Smooth muscle cell of the brain vasculature (primary cell): ENCODE measurements around the gene DDX41.

Experiments used
- DNase-seq: peaks from one replicate; pipeline ENCODE4 v3.0.0-alpha.2; 2012; ENCODE audit warnings: low read depth, low spot score

The DDX41 gene

DNA sequence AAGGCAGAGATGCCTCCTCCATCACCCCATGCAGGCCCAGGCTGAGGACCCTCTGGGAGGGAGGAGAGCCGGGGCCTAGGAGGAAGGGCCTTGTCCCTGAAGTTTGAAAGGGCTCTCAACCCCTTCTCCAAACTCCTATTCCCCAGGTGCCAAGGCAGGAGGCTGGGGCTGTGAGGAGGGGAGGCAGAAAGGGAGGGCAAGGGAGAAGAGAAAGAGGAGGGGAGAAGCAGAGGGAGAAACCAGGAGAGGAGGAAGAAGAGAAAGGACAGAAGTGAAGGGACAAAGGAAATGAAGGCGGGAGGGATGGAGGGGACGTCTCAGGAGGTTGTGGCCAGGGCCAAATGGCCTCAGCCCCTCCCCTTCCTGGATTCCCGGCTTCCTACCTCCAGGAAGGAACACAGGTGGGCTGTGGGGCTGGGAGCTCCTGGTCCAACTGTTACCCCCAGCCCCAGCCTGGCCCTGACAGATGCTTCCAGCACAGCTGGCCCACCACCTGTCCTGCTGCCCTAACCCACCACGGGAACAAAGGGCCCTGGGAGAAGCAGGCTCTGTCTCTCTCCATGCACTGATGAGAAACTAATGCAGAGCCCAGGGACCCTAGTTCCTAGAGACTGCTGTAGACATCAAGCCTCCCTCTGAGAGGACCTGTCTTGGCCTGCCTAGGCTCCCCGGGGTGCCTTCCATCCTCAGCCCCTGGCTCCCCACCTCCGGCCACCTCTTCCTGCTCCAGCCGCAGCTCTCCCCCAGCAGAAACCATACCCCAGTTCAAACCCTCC lies 46.8 kb downstream of the DDX41 start:
- DNase-seq, result no peak

DNA sequence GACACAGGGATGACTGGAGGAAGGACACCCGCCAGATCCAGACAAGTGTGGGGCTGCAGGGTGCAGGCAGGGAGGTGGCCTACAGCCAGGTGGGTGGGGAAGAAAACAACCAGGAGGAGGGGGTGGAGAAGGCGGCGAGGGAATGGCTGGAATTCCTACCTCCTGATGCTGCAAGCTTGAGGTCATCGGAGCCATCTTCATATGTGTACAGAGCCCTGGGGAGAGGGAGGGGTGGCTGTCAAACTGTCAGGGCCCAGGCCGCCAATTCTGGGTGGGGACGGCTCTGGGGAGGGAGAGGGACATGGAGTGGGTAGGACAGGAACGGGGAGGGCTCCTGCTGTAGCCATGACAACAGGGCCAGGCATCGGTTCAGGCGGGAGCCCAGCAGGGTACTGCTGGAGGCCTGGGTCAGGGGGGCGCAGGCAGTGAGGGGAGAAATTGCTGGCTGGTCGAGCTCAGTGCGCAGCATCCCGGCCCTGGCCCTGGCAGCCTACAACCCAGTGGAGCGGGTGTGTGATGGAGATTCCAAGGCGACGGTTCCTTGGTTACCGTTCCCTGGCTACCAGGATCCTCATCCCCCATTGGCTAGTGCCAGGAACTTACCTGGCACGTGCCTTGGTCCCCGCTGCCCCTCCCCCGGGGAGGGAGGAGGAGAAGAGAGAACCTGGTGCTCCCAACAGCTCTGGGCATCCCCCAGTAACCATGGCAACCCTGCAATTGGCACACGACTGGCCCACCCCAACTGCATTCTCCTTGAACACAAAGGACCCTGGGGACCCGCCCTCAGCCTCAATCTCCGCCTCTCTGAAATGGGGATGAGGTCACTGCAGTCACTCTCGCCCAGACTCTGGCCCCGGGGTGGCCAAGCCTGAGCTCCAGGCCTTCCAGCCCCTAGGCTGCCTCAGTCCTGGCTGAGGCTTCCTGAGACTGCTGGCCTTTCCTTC lies 47.8 kb downstream of the DDX41 start:
- DNase-seq, result no peak

DNA sequence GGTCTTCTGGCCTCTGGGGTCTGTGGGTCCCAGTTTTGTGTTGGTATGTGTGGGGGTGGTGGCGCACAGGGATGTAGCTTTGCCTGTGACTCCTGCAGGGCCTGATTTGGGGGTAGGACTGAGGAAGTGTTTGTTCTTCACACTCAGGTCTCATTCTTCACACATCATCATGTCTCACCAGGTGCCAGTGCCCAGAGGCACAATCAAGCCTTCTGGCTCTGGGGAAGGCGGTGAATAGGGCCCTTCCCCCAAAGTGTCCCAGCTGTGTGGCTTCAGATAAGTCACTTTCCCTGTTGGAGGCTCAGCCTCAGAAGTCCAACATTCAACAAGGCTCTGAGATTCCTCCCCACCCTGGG lies 48.5 kb downstream of the DDX41 start:
- DNase-seq, result no peak

DNA sequence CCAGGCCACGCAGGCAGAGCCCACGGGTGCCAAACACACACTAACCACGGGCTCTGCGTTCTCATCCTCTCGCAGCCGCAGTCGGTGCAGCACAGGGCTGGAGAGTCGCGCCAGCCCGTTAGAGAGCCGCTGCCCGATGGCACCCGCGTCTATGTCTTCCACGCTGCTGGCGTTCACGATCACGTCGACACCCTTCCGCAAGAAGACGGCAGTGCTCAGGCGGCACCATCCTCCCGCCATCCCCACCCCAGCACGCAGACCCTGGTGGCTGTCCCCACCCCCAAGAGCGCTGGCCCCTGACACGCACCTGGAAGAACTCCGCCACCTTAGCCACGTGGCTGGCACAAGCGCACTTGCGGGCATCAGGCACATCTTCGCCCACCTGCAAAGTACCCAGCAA lies 49.3 kb downstream of the DDX41 start:
- no peak for DNase-seq

DNA sequence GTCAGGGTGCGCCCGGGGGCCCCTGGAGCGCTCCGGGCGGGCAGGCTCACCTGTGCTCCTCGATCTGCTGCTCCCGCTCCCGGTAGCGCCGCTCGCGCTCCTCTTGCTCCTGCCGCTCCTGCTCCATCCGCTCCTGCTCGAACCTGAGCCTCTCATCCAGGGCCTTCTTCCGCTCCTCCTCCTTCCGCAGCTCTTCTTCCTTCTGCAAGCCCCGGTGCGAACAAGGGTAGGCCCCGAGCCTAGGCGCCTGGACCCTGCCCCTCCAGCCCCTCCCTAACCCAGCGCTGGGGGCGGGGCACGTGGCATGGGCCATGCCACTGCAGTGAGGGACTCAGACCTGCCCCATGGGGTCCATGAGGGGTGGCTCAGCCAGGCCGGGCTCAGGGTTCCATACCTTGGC lies 49.9 kb downstream of the DDX41 start:
- DNase-seq, result no peak

DNA sequence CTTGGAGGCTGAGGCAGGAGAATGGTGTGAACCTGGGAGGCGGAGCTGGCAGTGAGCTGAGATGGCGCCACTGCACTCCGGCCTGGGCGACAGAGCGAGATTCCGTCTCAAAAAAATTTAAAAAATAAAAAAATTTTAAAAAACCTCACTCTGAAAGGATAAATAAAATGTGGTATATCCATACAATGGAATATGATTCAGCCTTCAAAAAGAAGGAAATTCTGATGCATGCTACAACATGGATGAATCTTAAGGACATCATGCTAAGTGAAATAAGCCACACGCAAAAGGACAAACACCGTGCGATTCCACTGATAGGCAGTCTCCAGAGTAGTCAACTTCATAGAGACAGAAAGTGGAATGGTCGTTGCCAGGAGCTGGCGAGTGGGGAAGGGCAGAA lies 51.7 kb downstream of the DDX41 start:
- no peak for DNase-seq

DNA sequence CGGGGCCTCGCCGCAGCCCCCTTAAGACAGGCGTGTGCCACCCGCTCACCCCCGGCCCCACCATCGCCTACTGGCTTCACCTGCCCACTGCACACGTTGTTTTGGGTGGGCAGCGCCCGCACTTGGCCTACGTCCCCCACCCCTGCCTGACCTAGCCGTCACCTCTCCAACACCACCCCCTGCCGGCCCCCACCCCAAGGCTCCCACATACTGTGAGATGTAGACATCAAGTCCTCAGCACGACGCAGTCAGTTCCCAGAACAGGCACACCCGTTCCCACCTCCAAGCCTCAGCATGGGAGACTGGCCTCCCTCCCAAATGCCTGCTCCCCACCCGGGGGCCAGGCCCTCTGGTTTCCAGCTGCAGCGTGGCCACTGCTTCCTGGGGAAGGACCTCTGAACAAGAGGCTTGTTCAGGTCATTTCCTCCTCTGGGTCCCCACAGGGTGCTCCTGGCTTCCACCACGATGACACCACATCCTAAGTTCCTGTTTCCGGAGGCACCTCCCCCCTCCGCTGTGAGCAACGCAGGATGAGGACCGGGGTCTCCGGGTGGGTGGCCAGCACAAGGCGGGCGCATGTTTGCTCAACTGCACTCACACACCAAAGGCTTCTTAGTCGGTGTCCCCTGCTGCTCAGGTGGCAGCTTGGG lies 54.6 kb downstream of the DDX41 start:
- DNase-seq, result peak; percentile 72
